ENCODE measurements around the gene POLR1G. TPM values are rescaled to one million over a fixed set of nuclear protein-coding genes. Genes with fewer than 3 reads are reported as not detected.

Gene POLR1G, protein sequence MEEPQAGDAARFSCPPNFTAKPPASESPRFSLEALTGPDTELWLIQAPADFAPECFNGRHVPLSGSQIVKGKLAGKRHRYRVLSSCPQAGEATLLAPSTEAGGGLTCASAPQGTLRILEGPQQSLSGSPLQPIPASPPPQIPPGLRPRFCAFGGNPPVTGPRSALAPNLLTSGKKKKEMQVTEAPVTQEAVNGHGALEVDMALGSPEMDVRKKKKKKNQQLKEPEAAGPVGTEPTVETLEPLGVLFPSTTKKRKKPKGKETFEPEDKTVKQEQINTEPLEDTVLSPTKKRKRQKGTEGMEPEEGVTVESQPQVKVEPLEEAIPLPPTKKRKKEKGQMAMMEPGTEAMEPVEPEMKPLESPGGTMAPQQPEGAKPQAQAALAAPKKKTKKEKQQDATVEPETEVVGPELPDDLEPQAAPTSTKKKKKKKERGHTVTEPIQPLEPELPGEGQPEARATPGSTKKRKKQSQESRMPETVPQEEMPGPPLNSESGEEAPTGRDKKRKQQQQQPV
- 4.4 TPM for polyA plus RNA-seq (2012; ENCODE audit: missing spikeins)

DNA sequence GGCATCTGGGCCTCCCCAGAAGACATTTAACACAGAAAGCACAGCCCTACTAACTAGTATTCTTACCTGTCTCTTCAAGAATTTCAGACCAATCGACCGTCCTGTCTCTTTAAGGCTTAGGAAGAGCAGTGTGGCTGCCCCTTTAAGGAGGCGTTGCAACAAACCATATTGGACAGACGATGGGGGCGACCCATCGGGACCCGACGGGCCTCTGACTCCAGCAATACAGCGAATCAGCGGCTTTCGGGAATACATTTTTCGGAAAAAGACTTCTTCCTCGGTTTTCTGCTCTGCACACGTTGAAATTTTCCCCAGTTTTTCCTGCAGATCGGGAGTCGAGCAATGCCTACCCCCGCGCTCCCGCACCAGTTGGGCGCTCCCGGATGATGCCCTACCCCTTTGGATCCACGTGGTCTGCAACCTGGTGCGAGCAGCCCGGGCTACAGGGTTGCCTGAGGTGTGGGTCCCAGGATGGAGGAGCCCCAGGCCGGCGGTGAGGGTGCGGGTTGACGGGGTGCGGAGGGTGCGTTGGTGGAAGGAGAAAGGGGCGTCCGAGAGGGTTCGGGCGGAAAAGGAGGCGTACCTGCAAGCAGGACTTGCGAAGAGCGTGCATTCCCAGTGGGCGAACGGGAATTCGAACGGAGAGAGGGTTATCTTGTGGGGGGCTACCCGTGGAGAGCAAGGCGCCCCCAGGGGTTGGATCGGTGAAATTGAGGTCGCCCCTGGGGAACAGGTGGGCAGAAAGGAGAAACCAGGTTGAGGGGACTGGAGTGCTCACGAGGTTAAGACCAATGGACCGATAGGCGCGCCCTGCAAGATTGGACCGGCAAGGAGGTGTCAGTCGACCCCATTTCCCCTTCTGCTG, at the start of gene POLR1G:
Gene POLR1G, plus strand, starts transcription at position 419 of the 865 bp plus-strand sequence. Its CDS starts 53 bp downstream, at position 472.
- FAIRE-seq (peak; percentile 93), DNase-seq (ENCODE audit: insufficient read length) (peak; percentile 97)
- TF ChIP-seq POLR2AphosphoS5 (IDR thresholded peaks at IDR 0.05; ENCODE audit: low read depth, low read length) (peak; percentile 83), POLR2A (IDR thresholded peaks at IDR 0.05; ENCODE audit: low read depth, low read length) (peak; percentile 88), TAF1 (IDR thresholded peaks at IDR 0.05; ENCODE audit: borderline replicate concordance, low read depth, low read length) (peak; percentile 82)

DNA sequence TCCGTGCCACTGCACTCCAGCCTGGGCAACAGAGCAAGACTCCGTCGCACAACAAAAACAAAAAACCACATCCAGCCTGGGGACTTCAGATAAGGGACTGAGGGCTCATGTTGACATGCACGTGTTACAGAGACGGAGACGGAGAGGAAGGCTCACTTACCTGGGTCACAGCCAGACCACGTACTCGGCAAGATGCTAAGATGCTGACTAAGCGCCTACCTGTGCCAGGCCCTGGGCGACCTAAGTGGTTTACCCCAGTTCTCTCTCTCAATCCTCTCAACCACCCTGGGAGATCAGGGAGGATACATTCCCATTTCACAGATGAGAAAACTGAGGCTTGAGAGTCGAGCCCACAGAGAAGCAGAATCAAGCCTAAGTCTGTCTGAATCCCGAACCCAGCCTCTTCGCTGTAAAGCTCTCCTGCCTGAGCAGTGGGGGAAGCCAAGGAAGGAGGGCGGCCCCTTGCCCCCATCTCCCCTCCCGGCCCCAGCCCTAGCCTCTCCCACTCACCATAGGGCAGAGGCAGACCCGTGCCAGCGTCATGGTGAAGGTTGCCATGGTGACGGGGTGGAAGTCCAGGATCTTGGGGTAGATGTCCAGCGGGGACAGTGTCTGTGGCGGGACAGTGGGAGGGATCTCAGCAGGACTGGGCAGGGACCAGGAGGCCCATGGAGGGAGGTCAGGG, 49.5 kb upstream of the POLR1G start:
- no peak for TF ChIP-seq POLR2A (IDR thresholded peaks at IDR 0.05; ENCODE audit: low read depth, low read length)
- no peak for TF ChIP-seq POLR2AphosphoS5 (IDR thresholded peaks at IDR 0.05; ENCODE audit: low read depth, low read length)
- TF ChIP-seq TAF1 (IDR thresholded peaks at IDR 0.05; ENCODE audit: borderline replicate concordance, low read depth, low read length): no peak
- no peak for DNase-seq (ENCODE audit: insufficient read length)
- no peak for FAIRE-seq

DNA sequence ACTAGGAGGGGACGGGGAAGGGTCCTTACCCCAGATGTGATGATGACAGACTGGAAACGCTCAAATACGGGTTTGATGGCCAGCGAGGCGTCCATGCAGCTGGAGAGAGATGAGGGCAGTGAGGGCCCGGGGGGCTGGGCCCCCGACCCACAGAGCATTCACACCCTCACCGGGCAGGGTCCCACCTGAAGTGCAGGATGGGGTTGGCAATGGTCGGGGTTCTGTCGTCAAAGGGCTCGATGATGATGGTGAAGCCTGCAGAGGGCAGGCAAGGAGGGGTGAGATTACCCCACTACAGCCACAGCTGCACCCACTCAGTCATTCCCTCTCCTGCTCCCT, 49.0 kb upstream of the POLR1G start:
- no peak for FAIRE-seq
- TF ChIP-seq POLR2AphosphoS5 (IDR thresholded peaks at IDR 0.05; ENCODE audit: low read depth, low read length) (no peak), POLR2A (IDR thresholded peaks at IDR 0.05; ENCODE audit: low read depth, low read length) (no peak)

DNA sequence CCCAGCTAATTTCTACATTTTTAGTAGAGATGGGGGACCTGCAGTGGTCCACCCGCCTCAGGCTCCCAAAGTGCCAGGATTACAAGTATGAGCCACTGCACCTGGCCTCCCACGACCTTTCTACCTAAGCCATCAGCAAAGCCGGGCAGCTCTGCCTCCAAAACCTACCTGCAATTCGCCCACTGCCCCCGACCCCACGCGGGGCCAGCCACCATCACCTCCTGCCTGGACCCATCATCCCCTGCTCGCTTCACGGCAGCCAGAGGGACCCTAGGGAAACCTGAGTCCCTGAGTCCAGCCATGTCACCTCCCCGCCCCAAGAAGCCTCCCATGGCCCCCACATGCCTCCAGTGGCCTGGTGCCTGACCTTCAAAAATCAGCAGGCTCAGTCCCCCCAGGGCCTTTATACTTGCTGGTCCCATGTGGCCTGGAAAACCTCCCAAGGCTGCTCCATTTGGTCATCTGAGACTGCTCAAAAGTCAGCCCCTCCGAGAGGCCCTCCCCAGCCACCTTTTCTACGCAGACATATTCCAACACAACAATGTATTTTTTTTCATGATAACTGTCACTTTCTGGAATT, 48.1 kb upstream of the POLR1G start:
- DNase-seq (ENCODE audit: insufficient read length): no peak
- TF ChIP-seq POLR2A (IDR thresholded peaks at IDR 0.05; ENCODE audit: low read depth, low read length) (no peak), POLR2AphosphoS5 (IDR thresholded peaks at IDR 0.05; ENCODE audit: low read depth, low read length) (no peak), TAF1 (IDR thresholded peaks at IDR 0.05; ENCODE audit: borderline replicate concordance, low read depth, low read length) (no peak)
- no peak for FAIRE-seq

More for the DNA sequence above, 49.0 kb upstream of the POLR1G start:
- DNase-seq (ENCODE audit: insufficient read length): no peak

DNA sequence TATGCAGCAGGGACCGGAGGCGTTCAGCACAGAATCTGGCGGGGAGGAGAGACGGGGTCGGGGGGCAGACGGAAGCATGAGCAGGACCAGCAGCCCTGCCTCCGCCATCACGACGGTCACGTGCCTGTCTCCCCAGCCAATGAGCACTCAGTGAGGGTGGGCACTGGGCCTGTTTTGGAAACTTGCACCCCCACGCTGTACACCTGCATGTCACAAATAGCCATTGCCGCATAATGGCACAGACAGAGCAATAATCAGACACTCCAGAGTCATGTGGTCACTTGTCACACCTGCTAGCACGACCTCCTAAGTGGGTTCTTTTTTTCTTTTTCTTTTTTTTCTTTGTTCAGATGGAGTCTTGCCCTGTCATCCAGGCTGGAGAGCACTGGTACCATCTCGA, 44.8 kb upstream of the POLR1G start:
- TF ChIP-seq POLR2A (IDR thresholded peaks at IDR 0.05; ENCODE audit: low read depth, low read length): no peak
- TF ChIP-seq POLR2AphosphoS5 (IDR thresholded peaks at IDR 0.05; ENCODE audit: low read depth, low read length): no peak
- TF ChIP-seq TAF1 (IDR thresholded peaks at IDR 0.05; ENCODE audit: borderline replicate concordance, low read depth, low read length): no peak
- no peak for FAIRE-seq
- no peak for DNase-seq (ENCODE audit: insufficient read length)

DNA sequence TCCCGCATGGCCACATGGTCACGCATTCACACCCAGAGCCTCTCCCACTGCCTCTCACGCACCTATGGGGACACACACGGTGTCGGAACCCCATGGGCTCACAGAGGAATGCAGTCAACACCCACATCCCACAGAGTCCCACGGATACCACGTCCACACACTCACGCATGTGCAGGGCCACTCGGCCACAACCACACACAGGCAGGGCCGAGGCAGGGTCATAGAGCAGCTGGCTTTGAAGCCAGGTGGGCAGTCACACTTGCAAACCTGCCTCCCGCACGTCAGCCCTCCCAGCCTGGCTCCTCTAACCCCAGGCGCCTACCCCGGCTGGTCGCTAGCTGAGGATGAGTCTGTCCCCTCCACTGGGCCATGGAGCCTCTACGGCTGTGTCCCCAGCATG, 44.2 kb upstream of the POLR1G start:
- TF ChIP-seq POLR2AphosphoS5 (IDR thresholded peaks at IDR 0.05; ENCODE audit: low read depth, low read length) (no peak), POLR2A (IDR thresholded peaks at IDR 0.05; ENCODE audit: low read depth, low read length) (no peak), TAF1 (IDR thresholded peaks at IDR 0.05; ENCODE audit: borderline replicate concordance, low read depth, low read length) (no peak)
- DNase-seq (ENCODE audit: insufficient read length) (peak; percentile 19), FAIRE-seq (no peak)

DNA sequence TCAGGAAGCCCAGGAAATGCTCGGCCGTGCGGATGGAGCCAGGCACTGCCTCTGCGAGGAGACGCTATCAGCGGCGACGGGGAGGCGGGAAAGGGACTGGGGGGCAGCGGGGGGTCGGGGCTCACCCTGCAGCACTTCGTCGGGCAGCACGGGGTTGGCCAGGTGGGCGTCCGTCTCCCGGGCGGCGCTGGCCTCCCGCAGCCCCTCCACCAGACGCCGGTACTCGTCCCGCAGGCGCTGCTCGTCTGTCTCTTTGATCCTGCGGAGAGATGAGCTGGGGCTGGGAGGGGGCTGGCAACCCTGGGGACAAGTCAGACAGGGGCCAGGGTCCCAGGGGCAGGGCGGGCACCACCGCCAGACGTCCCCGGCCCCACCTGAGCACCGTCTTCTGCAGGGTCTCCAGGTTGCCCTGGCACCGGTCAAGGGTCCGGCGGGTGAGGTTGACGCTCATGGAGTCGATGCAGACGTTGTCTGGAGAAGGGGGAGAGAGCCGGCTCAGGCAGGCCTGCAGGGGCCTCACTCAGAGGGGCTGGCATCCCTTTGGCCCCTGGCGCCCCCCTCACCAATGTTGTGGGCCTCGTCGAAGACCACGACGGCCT, 42.5 kb upstream of the POLR1G start:
- no peak for TF ChIP-seq POLR2A (IDR thresholded peaks at IDR 0.05; ENCODE audit: low read depth, low read length)
- FAIRE-seq (no peak), DNase-seq (ENCODE audit: insufficient read length) (peak; percentile 10)

DNA sequence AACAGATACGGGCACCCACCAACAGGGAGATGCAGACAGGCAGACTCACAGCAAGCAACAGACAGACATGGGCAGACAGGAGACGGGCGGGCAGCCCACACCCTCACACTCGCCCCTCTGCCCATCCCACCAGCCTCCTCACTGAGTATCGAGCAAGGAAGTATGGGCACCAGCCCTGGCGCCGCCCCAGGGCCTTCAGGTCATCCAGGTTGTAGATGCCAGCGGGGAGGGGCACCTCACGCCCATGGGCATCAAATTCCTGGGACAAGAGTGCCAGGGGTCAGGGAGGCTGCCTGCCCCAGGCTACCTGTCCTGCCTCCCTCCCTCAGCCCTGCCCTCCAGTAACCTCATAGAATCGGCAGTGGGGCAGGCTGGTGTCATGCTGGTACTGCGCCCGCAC, 41.7 kb upstream of the POLR1G start:
- FAIRE-seq (no peak), DNase-seq (ENCODE audit: insufficient read length) (no peak)
- no peak for TF ChIP-seq TAF1 (IDR thresholded peaks at IDR 0.05; ENCODE audit: borderline replicate concordance, low read depth, low read length)
- TF ChIP-seq POLR2AphosphoS5 (IDR thresholded peaks at IDR 0.05; ENCODE audit: low read depth, low read length): no peak
- no peak for TF ChIP-seq POLR2A (IDR thresholded peaks at IDR 0.05; ENCODE audit: low read depth, low read length)

DNA sequence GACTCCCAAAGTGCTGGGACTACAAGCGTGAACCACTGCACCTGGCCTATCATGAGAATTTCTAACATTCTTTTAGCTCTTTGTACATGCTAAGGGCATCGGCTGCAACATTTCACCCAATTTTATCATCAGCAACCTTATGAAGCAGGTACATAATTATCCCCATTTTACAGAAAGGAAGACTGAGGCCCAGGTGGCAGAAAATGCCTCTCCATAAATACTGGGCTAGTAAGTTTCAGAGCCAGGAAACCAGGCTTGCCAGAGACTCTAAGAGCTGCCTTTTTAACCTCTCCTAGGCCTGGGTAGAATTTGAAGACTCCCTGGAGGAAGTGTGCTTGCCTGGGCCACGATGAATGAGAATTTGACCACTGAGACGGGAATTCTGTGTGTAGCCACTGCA, 38.3 kb upstream of the POLR1G start:
- FAIRE-seq (no peak), DNase-seq (ENCODE audit: insufficient read length) (no peak)
- TF ChIP-seq TAF1 (IDR thresholded peaks at IDR 0.05; ENCODE audit: borderline replicate concordance, low read depth, low read length) (no peak), POLR2AphosphoS5 (IDR thresholded peaks at IDR 0.05; ENCODE audit: low read depth, low read length) (no peak), POLR2A (IDR thresholded peaks at IDR 0.05; ENCODE audit: low read depth, low read length) (no peak)

DNA sequence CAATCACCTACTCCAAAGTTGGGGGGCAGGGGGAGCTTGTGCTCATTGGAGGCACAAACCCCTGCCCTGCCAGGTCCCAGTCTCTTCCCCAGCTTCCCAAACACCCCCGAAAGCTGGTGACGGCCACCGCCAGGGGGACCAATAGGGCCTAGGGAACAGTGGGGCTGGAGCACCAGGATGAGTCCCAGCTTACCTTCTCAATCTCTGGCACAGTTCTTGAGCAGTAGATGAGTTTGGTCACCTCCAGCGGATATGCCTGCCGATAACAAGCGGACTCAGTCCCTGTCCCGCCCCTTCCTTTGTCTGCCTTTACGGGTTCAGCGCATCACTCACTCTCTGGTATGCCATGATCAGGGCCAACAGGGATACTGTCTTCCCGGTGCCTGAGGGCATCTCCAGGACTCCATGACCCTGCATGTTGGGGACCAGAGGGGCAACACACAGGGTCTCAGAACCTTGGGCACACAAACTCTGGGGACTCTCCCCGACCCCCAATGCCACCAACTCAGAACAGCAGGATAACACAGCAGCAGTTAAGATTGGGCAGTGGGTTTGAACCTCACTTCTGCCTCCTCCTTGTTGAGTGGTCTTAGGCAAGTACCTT, 37.6 kb upstream of the POLR1G start:
- FAIRE-seq (no peak), DNase-seq (ENCODE audit: insufficient read length) (peak; percentile 9)
- TF ChIP-seq POLR2A (IDR thresholded peaks at IDR 0.05; ENCODE audit: low read depth, low read length) (no peak), POLR2AphosphoS5 (IDR thresholded peaks at IDR 0.05; ENCODE audit: low read depth, low read length) (no peak), TAF1 (IDR thresholded peaks at IDR 0.05; ENCODE audit: borderline replicate concordance, low read depth, low read length) (no peak)
